GM19023 (cell line): ENCODE data around the gene KAZN.

ENCODE experiments used
- ATAC-seq: cut with Tn5 transposase; IDR thresholded peaks from one replicate; pipeline ENCODE4 v1.9.1; 2021; ENCODE audit warnings: mild to moderate bottlenecking, moderate library complexity; ENCODE audit not compliant: unreplicated experiment

The KAZN gene

GRCh38 chr1:14738235-14738634, 139.8 kb downstream of the KAZN start:
- no peak for ATAC-seq

GRCh38 chr1:14738647-14739046, 140.2 kb downstream of the KAZN start:
- ATAC-seq: no peak

GRCh38 chr1:14739082-14739832, 140.8 kb downstream of the KAZN start:
- ATAC-seq: no peak

GRCh38 chr1:14740016-14740415, 141.5 kb downstream of the KAZN start:
- no peak for ATAC-seq

GRCh38 chr1:14741082-14741481, 142.6 kb downstream of the KAZN start:
- no peak for ATAC-seq

- ATAC-seq: no peak
Measured at GRCh38 chr1:14741532-14741931, 143.0 kb downstream of the KAZN start.

- ATAC-seq: no peak
Measured at GRCh38 chr1:14742181-14742980, 143.9 kb downstream of the KAZN start.

- no peak for ATAC-seq
Measured at GRCh38 chr1:14743368-14743767, 144.9 kb downstream of the KAZN start.

GRCh38 chr1:14745001-14745720, 146.7 kb downstream of the KAZN start:
- no peak for ATAC-seq

GRCh38 chr1:14745789-14746188, 147.3 kb downstream of the KAZN start:
- ATAC-seq: no peak

GRCh38 chr1:14746393-14746792, 147.9 kb downstream of the KAZN start:
- no peak for ATAC-seq

GRCh38 chr1:14748151-14748550, 149.7 kb downstream of the KAZN start:
- no peak for ATAC-seq

- no peak for ATAC-seq
Measured at GRCh38 chr1:14748977-14749376, 150.5 kb downstream of the KAZN start.

- no peak for ATAC-seq
Measured at GRCh38 chr1:14750490-14750889, 152.0 kb downstream of the KAZN start.

GRCh38 chr1:14755518-14756252, 157.2 kb downstream of the KAZN start:
- ATAC-seq: no peak

- no peak for ATAC-seq
Measured at GRCh38 chr1:14756589-14757285, 158.3 kb downstream of the KAZN start.

GRCh38 chr1:14757286-14757625, 158.8 kb downstream of the KAZN start:
- no peak for ATAC-seq

- no peak for ATAC-seq
Measured at GRCh38 chr1:14759042-14759818, 160.7 kb downstream of the KAZN start.

GRCh38 chr1:14759843-14760242, 161.4 kb downstream of the KAZN start:
- no peak for ATAC-seq

GRCh38 chr1:14760780-14761179, 162.3 kb downstream of the KAZN start:
- no peak for ATAC-seq
